HL-60 (cell line): ENCODE data around the gene ROPN1L.

Experiments
- DNase-seq, 2 experiments: peaks; one replicate each; pipeline ENCODE4 v3.0.0-alpha.2; 2010 to 2020; ENCODE audit warnings: low read depth in 1 of 2, low spot score in 1 of 2
- H3K27ac ChIP-seq: fragments of 250-450 bp; sonication (Bioruptor Pico); replicated peaks from 2 replicates; pipeline ENCODE4 v1.5.1; 2020; ENCODE audit warnings: mild to moderate bottlenecking, moderate library complexity
- H3K27me3 ChIP-seq: fragments of 250-450 bp; sonication (Bioruptor Pico); 2 replicates; pipeline ENCODE4 v1.5.1; 2021; ENCODE audit warnings: mild to moderate bottlenecking, moderate library complexity; ENCODE audit not compliant: insufficient read depth, poor library complexity, severe bottlenecking
- H3K4me3 ChIP-seq: replicated peaks from 2 replicates; pipeline ENCODE4 v1.5.1; 2011; ENCODE audit warnings: mild to moderate bottlenecking, control low read depth, low read length; ENCODE audit not compliant: insufficient read depth
- CTCF ChIP-seq: IDR thresholded peaks from one replicate; pipeline ENCODE4 v1.5.1; 2011; ENCODE audit warnings: low read length, control low read depth, inconsistent platforms; ENCODE audit not compliant: insufficient read depth
- GABPA ChIP-seq: IDR thresholded peaks from 2 replicates; pipeline ENCODE4 v1.6.1; 2012; ENCODE audit warnings: low read depth
- POLR2AphosphoS5 ChIP-seq: IDR thresholded peaks from 2 replicates; pipeline ENCODE4 v1.6.1; 2012; ENCODE audit warnings: low read depth
- REST ChIP-seq: IDR thresholded peaks from 2 replicates; pipeline ENCODE4 v1.6.1; 2012; ENCODE audit warnings: low read depth; ENCODE audit not compliant: insufficient replicate concordance
- SPI1 ChIP-seq: IDR thresholded peaks from 2 replicates; pipeline ENCODE4 v1.6.1; 2012; ENCODE audit warnings: low read depth, mild to moderate bottlenecking, borderline replicate concordance

ROPN1L gene

GRCh38 chr5:10401498-10401897 lies 40.2 kb upstream of the ROPN1L start:
- no peak for DNase-seq
- Histone ChIP-seq H3K4me3 (no peak overlapping the region), H3K27me3 (no peaks in the 10 kb centered on the region), H3K27ac (no peak overlapping the region)
- TF ChIP-seq GABPA (no peak), REST (no peak), SPI1 (no peak), CTCF (no peak), POLR2AphosphoS5 (no peak)

GRCh38 chr5:10403829-10404228 lies 37.9 kb upstream of the ROPN1L start:
- no peak overlapping the region for H3K4me3 ChIP-seq
- no peaks in the 10 kb centered on the region for H3K27me3 ChIP-seq
- DNase-seq, result no peak
- no peak overlapping the region for H3K27ac ChIP-seq
- TF ChIP-seq POLR2AphosphoS5 (no peak), REST (no peak), SPI1 (no peak), GABPA (no peak), CTCF (no peak)

- no peak for DNase-seq
- H3K4me3 ChIP-seq, result no peak overlapping the region
- TF ChIP-seq REST (no peak), CTCF (no peak), GABPA (no peak), SPI1 (no peak), POLR2AphosphoS5 (no peak)
Observed at GRCh38 chr5:10406651-10407050, 35.0 kb upstream of the ROPN1L start.

More at GRCh38 chr5:10406651-10407050, 35.0 kb upstream of the ROPN1L start:
- H3K27me3 ChIP-seq, result no peaks in the 10 kb centered on the region
- no peak overlapping the region for H3K27ac ChIP-seq
